Measurements from ENCODE around the gene VPS13C. TPM values are rescaled to one million over a fixed set of nuclear protein-coding genes. Genes with fewer than 3 reads are reported as not detected.

Gene VPS13C
- total RNA-seq, 1 experiment from 2014 or later, result 40.0 TPM

DNA sequence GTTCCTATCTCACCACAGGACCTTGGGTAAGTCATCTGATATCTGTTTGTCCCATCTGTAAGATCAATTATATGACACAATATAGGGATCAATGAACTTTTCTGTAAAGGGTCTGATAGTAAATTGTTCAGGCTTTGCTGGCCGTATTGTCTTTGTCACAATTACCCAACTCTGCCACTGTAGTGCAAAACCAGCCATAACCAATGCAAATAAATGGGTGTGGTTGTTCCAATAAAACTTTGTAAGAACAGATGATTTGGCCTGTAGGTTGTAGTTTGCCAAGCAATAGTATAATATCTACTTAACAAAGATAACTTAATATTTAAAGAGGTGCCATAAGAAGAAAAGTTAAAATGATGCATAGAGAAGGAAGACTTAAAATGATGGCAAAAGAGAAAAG lies 210.8 kb downstream of the VPS13C start:
- no peaks in the 10 kb centered on the region for H3K9me2 ChIP-seq (ENCODE audit: insufficient read depth)
- H2AFZ ChIP-seq, result no peak overlapping the region
- no peaks in the 10 kb centered on the region for H3F3A ChIP-seq (ENCODE audit: insufficient read depth, low read depth)
- BruUV-seq (replicated peaks), result no TSS peak
- no peak for TF ChIP-seq CTCF (conservative IDR thresholded peaks at IDR 0.05)
- TF ChIP-seq EZH2 (IDR thresholded peaks at IDR 0.05; ENCODE audit: low read depth), result no peak
- H3K27me3 ChIP-seq (ENCODE audit: insufficient read depth, low read depth), result no peaks in the 10 kb centered on the region
- no peak overlapping the region for H3K4me2 ChIP-seq
- DNase-seq, result no peak
- no peaks in the 10 kb centered on the region for H4K20me1 ChIP-seq (ENCODE audit: insufficient read depth)
- no peak overlapping the region for H3K27ac ChIP-seq
- no peaks in the 10 kb centered on the region for H3K9me3 ChIP-seq (ENCODE audit: insufficient read depth, low read depth)
- no peaks in the 10 kb centered on the region for H3K4me1 ChIP-seq (replicated peaks; ENCODE audit: insufficient read depth)
- H3K36me3 ChIP-seq (ENCODE audit: low read depth), result no peaks in the 10 kb centered on the region
- ChIA-PET POLR2A (ENCODE audit: unreplicated experiment) (no interaction called here), CTCF (no interaction called here)
- no peak overlapping the region for H3K4me3 ChIP-seq
- no peaks in the 10 kb centered on the region for H3K79me2 ChIP-seq (ENCODE audit: low read depth)
- intact Hi-C loops (cut with micrococcal nuclease; ENCODE audit: unreplicated experiment), result no loop called here

DNA sequence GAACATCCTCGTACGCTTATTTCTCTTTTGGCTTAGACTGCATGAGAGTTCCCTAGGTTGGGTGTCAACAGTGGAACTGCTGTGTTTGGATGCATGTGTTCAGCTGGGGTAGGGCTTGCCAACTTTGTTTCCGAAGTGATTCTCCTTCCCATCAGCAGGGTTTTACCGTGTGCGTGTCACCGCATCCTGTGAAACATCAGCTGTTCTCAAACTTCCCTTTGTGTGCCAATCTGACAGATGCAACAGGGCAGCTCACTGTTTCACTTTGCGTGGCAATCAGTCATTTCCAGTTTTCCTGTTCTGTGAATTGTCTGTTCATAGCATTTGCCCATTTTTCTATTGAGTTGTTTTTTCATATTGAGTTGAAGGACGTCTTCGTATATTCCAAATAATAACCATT lies 218.8 kb downstream of the VPS13C start:
- POLR2A ChIA-PET (ENCODE audit: unreplicated experiment), result no interaction called here
- DNase-seq, result no peak
- Histone ChIP-seq H3K4me3 (no peak overlapping the region), H3K9me3 (ENCODE audit: insufficient read depth, low read depth) (no peaks in the 10 kb centered on the region), H3K4me2 (no peak overlapping the region), H3K36me3 (ENCODE audit: low read depth) (no peaks in the 10 kb centered on the region), H3K27me3 (ENCODE audit: insufficient read depth, low read depth) (no peaks in the 10 kb centered on the region), H2AFZ (no peak overlapping the region), H4K20me1 (ENCODE audit: insufficient read depth) (no peaks in the 10 kb centered on the region), H3K27ac (no peak overlapping the region), H3K4me1 (replicated peaks; ENCODE audit: insufficient read depth) (no peaks in the 10 kb centered on the region), H3F3A (ENCODE audit: insufficient read depth, low read depth) (no peaks in the 10 kb centered on the region), H3K9me2 (ENCODE audit: insufficient read depth) (no peaks in the 10 kb centered on the region), H3K79me2 (ENCODE audit: low read depth) (no peaks in the 10 kb centered on the region)
- no TSS peak for BruUV-seq (replicated peaks)
- intact Hi-C loops (cut with micrococcal nuclease; ENCODE audit: unreplicated experiment), result no loop called here
- TF ChIP-seq CTCF (conservative IDR thresholded peaks at IDR 0.05) (no peak), EZH2 (IDR thresholded peaks at IDR 0.05; ENCODE audit: low read depth) (no peak)
- CTCF ChIA-PET, result interaction anchor here (0.6 kb wide), 1 partner anchor 221 kb away, joined by 3 read pairs; no protein-coding TSS in a partner anchor

GRCh38 chr15:61840090-61840489 lies 220.2 kb downstream of the VPS13C start:
- Histone ChIP-seq H3F3A (ENCODE audit: insufficient read depth, low read depth) (no peaks in the 10 kb centered on the region), H3K9me2 (ENCODE audit: insufficient read depth) (no peaks in the 10 kb centered on the region), H4K20me1 (ENCODE audit: insufficient read depth) (no peaks in the 10 kb centered on the region), H3K9me3 (ENCODE audit: insufficient read depth, low read depth) (no peaks in the 10 kb centered on the region), H3K4me2 (no peak overlapping the region), H2AFZ (no peak overlapping the region), H3K4me1 (replicated peaks; ENCODE audit: insufficient read depth) (no peaks in the 10 kb centered on the region), H3K27ac (no peak overlapping the region), H3K36me3 (ENCODE audit: low read depth) (no peaks in the 10 kb centered on the region), H3K27me3 (ENCODE audit: insufficient read depth, low read depth) (no peaks in the 10 kb centered on the region), H3K4me3 (no peak overlapping the region), H3K79me2 (ENCODE audit: low read depth) (no peaks in the 10 kb centered on the region)
- intact Hi-C loops (cut with micrococcal nuclease; ENCODE audit: unreplicated experiment), result no loop called here
- POLR2A ChIA-PET (ENCODE audit: unreplicated experiment), result no interaction called here
- BruUV-seq (replicated peaks), result no TSS peak
- CTCF ChIA-PET, result no interaction called here
- TF ChIP-seq EZH2 (IDR thresholded peaks at IDR 0.05; ENCODE audit: low read depth), result no peak
- no peak for TF ChIP-seq CTCF (conservative IDR thresholded peaks at IDR 0.05)
- no peak for DNase-seq
